ENCODE measurements around the gene NRXN2.

DNA sequence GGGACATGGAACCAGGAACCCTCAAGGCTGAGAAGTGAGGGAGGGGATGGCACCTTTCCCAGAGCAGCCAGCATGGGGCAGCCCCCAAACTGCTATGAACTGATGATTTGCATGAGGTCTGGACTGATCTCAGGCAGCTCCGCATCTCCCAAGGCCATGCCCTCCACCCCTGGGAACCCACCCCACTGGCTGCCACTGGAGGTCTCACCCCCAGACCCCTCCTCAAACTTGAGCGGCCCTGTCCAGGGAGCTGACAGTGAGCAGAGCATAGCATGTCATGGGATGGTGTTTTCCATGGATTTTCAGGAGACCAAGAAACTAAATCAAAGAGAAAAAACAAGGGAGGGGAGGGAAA, 46.8 kb downstream of the NRXN2 start:
- TF ChIP-seq, protein P1, sequence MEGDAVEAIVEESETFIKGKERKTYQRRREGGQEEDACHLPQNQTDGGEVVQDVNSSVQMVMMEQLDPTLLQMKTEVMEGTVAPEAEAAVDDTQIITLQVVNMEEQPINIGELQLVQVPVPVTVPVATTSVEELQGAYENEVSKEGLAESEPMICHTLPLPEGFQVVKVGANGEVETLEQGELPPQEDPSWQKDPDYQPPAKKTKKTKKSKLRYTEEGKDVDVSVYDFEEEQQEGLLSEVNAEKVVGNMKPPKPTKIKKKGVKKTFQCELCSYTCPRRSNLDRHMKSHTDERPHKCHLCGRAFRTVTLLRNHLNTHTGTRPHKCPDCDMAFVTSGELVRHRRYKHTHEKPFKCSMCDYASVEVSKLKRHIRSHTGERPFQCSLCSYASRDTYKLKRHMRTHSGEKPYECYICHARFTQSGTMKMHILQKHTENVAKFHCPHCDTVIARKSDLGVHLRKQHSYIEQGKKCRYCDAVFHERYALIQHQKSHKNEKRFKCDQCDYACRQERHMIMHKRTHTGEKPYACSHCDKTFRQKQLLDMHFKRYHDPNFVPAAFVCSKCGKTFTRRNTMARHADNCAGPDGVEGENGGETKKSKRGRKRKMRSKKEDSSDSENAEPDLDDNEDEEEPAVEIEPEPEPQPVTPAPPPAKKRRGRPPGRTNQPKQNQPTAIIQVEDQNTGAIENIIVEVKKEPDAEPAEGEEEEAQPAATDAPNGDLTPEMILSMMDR (conservative IDR thresholded peaks at IDR 0.05): no peak
- TF ChIP-seq ZFX (IDR thresholded peaks at IDR 0.05): no peak

Data from C4-2B (cell line).